HCT116 (cell line): ENCODE data around the gene KRTDAP. TPM values are rescaled to one million over a fixed set of nuclear protein-coding genes. Genes with fewer than 3 reads are reported as not detected.

Experiments used
- ATAC-seq: fragments of 200-7000 bp; cut with Tn5 transposase; 2 replicates; pipeline ENCODE4 v1.9.1; 2020; ENCODE audit warnings: mild to moderate bottlenecking, moderate library complexity
- BruUV-seq: library from RNA; stranded (reverse); fragments of 400-500 nt; replicated peaks from 2 replicates; lab custom pipeline; 2021; lab: Mats Ljungman, UMichigan
- CTCF ChIA-PET: fragments of 300-600 bp; sonication (Branson Sonifier 250); formaldehyde crosslinking; loops from one replicate; lab custom pipeline; 2021; ENCODE audit warnings: antibody characterized with exemption; lab: Charles Lee
- POLR2A ChIA-PET: fragments of 300-600, 350-600 bp; sonication (Branson Sonifier 250); formaldehyde crosslinking; loops from one replicate; lab custom pipeline; 2021; ENCODE audit warnings: antibody characterized with exemption; lab: Charles Lee
- RAD21 ChIA-PET, 2 experiments: fragments of 300-600 bp; sonication (Branson Sonifier 250); formaldehyde crosslinking; loops; one replicate each; lab custom pipeline; 2023; ENCODE audit warnings: low total read pairs in 2 of 2; ENCODE audit not compliant: uncharacterized antibody in 2 of 2, unreplicated experiment in 2 of 2, low non-redundant PET in 1 of 2; lab: Charles Lee
- DNase-seq: peaks from one replicate; pipeline ENCODE4 v3.0.0-alpha.2; 2010; ENCODE audit warnings: low read depth, low spot score
- H2AFZ ChIP-seq: fragments of 200-600 bp; shearing (Covaris generic), sonication (generic); 2 replicates; pipeline ENCODE4 v1.6.1; 2017; ENCODE audit warnings: low read depth, mixed run types, mixed read lengths, antibody characterized with exemption, low read length; ENCODE audit not compliant: poor library complexity, severe bottlenecking
- H3K27ac ChIP-seq: 2 replicates; pipeline ENCODE4 v1.5.1; 2012; ENCODE audit warnings: low read depth, low read length
- H3K27me3 ChIP-seq: fragments of 200-600 bp; sonication (generic); 2 replicates; pipeline ENCODE4 v1.6.1; 2016; ENCODE audit warnings: mixed run types, low read length, mixed read lengths; ENCODE audit not compliant: insufficient read depth
- H3K36me3 ChIP-seq, 2 experiments: fragments of 200-500 bp in 1 of 2; fragments of 200-600 bp in 1 of 2; sonication (Bioruptor generic) in 1 of 2; sonication (generic) in 1 of 2; 2 replicates each; pipeline versions ENCODE4 v1.5.1 to v1.6.1; 2014 to 2016; ENCODE audit warnings: low read length in 2 of 2, inconsistent platforms in 1 of 2, mixed read lengths in 1 of 2, mixed run types in 1 of 2; ENCODE audit not compliant: insufficient read depth in 2 of 2, control insufficient read depth in 1 of 2
- H3K4me1 ChIP-seq, 2 experiments: fragments of 200-600 bp in 1 of 2; sonication (generic) in 1 of 2; 2 replicates each; pipeline versions ENCODE4 v1.5.1 to v1.6.1; 2012 to 2017; ENCODE audit warnings: low read length in 2 of 2, inconsistent platforms in 1 of 2, mild to moderate bottlenecking in 1 of 2, mixed read lengths in 1 of 2, mixed run types in 1 of 2, moderate library complexity in 1 of 2; ENCODE audit not compliant: insufficient read depth in 2 of 2, control insufficient read depth in 1 of 2
- H3K4me2 ChIP-seq: fragments of 200-600 bp; sonication (generic); 2 replicates; pipeline ENCODE4 v1.6.1; 2017; ENCODE audit warnings: mixed run types, low read length, mixed read lengths
- H3K4me3 ChIP-seq, 2 experiments: fragments of 200-600 bp in 1 of 2; sonication (generic) in 1 of 2; replicated peaks in 1 of 2; 2 replicates each; pipeline ENCODE4 v1.5.1; 2011 to 2016; ENCODE audit warnings: low read length in 2 of 2, control low read depth in 1 of 2, low read depth in 1 of 2, mild to moderate bottlenecking in 1 of 2, mixed read lengths in 1 of 2, mixed run types in 1 of 2
- H3K79me2 ChIP-seq: fragments of 200-600 bp; sonication (generic); 2 replicates; pipeline ENCODE4 v1.6.1; 2017; ENCODE audit warnings: mild to moderate bottlenecking, mixed run types, low read length, moderate library complexity, mixed read lengths; ENCODE audit not compliant: insufficient read depth
- H3K9ac ChIP-seq: fragments of 200-600 bp; sonication (generic); 2 replicates; pipeline ENCODE4 v1.6.1; 2016; ENCODE audit warnings: low read length, mixed read lengths
- H3K9me2 ChIP-seq: fragments of 200-600 bp; sonication (generic), shearing (Covaris generic); 2 replicates; pipeline ENCODE4 v1.6.1; 2017; ENCODE audit warnings: mixed run types, mild to moderate bottlenecking, moderate library complexity; ENCODE audit not compliant: insufficient read depth
- H3K9me3 ChIP-seq, 2 experiments: fragments of 200-500 bp in 1 of 2; fragments of 200-600 bp in 1 of 2; sonication (Bioruptor generic) in 1 of 2; sonication (generic) in 1 of 2; 2 replicates each; pipeline ENCODE4 v1.6.1; 2014 to 2017; ENCODE audit warnings: low read length in 2 of 2, mixed read lengths in 2 of 2, inconsistent platforms in 1 of 2, low read depth in 1 of 2, mild to moderate bottlenecking in 1 of 2, mixed run types in 1 of 2, moderate library complexity in 1 of 2; ENCODE audit not compliant: control insufficient read depth in 1 of 2, insufficient read depth in 1 of 2
- H4K20me1 ChIP-seq: fragments of 200-600 bp; sonication (generic), shearing (Covaris generic); 2 replicates; pipeline ENCODE4 v1.6.1; 2017; ENCODE audit warnings: mixed run types, mild to moderate bottlenecking, moderate library complexity; ENCODE audit not compliant: insufficient read depth
- CBX3 ChIP-seq: IDR thresholded peaks from 2 replicates; pipeline ENCODE4 v1.6.1; 2012; ENCODE audit warnings: low read depth
- CEBPB ChIP-seq: IDR thresholded peaks from 2 replicates; pipeline ENCODE4 v1.6.1; 2012; ENCODE audit warnings: low read depth
- ELF1 ChIP-seq: IDR thresholded peaks from 2 replicates; pipeline ENCODE4 v1.6.1; 2012; ENCODE audit warnings: low read depth, borderline replicate concordance
- FOSL1 ChIP-seq: IDR thresholded peaks from 2 replicates; pipeline ENCODE4 v1.6.1; 2012; ENCODE audit warnings: low read depth
- POLR2A ChIP-seq: IDR thresholded peaks from 2 replicates; pipeline ENCODE4 v1.7.0; 2011; ENCODE audit warnings: borderline replicate concordance; ENCODE audit not compliant: insufficient read depth, insufficient read length; ENCODE audit errors: extremely low read depth
- POLR2AphosphoS5 ChIP-seq: IDR thresholded peaks from 2 replicates; pipeline ENCODE4 v1.6.1; 2011; ENCODE audit warnings: mild to moderate bottlenecking, low read depth, low read length, moderate library complexity
- SRF ChIP-seq: IDR thresholded peaks from 2 replicates; pipeline ENCODE4 v1.6.1; 2012; ENCODE audit warnings: low read depth
- TCF7L2 ChIP-seq: IDR thresholded peaks from 2 replicates; pipeline ENCODE4 v1.7.0; 2011; ENCODE audit warnings: borderline replicate concordance, inconsistent platforms; ENCODE audit not compliant: insufficient read depth, insufficient read length; ENCODE audit errors: extremely low read depth
- YY1 ChIP-seq: IDR thresholded peaks from 2 replicates; pipeline ENCODE4 v1.6.1; 2011; ENCODE audit warnings: low read length, low read depth, moderate library complexity, mild to moderate bottlenecking; ENCODE audit not compliant: insufficient replicate concordance; ENCODE audit errors: extremely low read depth
- intact Hi-C: fragments of 100-400 bp; cut with micrococcal nuclease; formaldehyde crosslinking; loops from 2 replicates; pipeline ENCODE4 v1.10.0; 2022
- total RNA-seq: library from RNA; stranded (reverse); gene quantifications from one replicate; pipeline ENCODE4 v1.2.1, GENCODE V29; 2021; ENCODE audit not compliant: unreplicated experiment
- TF ChIP-seq, protein P1 (sequence below): IDR thresholded peaks from 2 replicates; pipeline ENCODE4 v1.6.1; 2012

The KRTDAP gene
- total RNA-seq, 1 experiment from 2014 or later: 0.74 TPM

DNA sequence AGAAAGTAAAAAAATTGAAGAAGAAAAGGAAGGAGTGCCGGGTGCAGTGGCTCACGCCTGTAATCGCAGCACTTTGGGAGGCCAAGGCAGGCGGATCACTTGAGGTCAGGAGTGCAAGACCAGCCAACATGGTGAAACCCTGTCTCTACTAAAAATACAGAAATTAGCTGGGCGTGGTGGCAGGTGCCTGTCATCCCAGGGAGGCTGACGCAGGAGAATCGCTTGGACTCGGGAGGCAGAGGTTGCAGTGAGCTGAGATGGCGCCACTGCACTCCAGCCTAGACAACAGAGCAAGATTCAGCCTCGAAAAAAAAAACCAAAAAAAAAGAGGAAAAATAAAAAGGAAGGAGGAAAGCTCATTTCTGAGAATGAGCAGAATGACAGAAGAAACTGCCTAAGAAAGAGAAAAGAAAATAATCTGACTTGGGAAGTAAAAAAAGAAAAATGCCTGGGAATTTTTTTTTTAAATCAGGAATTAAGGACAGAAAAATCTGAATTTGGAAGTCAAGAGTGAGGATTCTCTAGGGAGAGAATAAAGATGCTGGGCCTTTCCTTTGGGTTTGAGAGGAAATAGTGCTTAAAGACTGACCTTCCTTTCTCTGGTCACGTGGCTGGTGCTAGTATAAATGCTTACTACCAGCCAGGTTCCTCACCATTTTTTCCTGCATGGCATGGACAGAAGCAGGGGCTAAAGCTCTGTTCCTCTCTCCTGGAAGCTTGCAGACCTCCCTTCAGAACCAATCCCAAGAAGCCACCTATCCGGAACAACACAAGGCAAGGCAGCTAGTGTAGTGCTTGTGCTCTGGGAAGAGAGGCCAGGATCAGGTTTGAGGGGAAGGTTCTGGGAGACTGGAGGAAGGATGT, 42.4 kb downstream of the KRTDAP start, which contains the start of gene FFAR2:
FFAR2 (plus strand) TSS at position 652 of the 864 bp plus-strand sequence. CDS start 1,458 bp downstream, outside the sequence.
- no peaks in the 10 kb centered on the region for H4K20me1 ChIP-seq
- H3K4me1 ChIP-seq: no peaks in the 10 kb centered on the region
- no peak for DNase-seq
- TF ChIP-seq TCF7L2 (no peak), POLR2A (no peak), SRF (no peak), CEBPB (no peak), POLR2AphosphoS5 (no peak), FOSL1 (no peak), CBX3 (no peak), ELF1 (no peak), YY1 (no peak)
- TF ChIP-seq, protein P1, sequence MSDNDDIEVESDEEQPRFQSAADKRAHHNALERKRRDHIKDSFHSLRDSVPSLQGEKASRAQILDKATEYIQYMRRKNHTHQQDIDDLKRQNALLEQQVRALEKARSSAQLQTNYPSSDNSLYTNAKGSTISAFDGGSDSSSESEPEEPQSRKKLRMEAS: no peak
- TF ChIP-seq, all 23 proteins: peak for 0
- no peaks in the 10 kb centered on the region for H3K9me3 ChIP-seq
- no peak within 1 kb of the TSS for H3K27ac ChIP-seq
- ChIA-PET POLR2A (no interaction called here), RAD21 (no interaction called here), CTCF (no interaction called here)
- H3K9ac ChIP-seq: no peak within 1 kb of the TSS
- H3K27me3 ChIP-seq: peaks cover 29% of the 10 kb centered on the region
- no peak within 1 kb of the TSS for H3K4me3 ChIP-seq
- no TSS peak for BruUV-seq
- no peaks in the 10 kb centered on the region for H3K9me2 ChIP-seq
- no peaks in the 10 kb centered on the region for H3K36me3 ChIP-seq
- intact Hi-C loops: no loop called here
- H3K4me2 ChIP-seq: no peak within 1 kb of the TSS
- no peak for ATAC-seq
- H3K79me2 ChIP-seq: no peaks in the 10 kb centered on the region
- H2AFZ ChIP-seq: no peak within 1 kb of the TSS
